Activated CD4-positive, alpha-beta T cell treated with anti-CD3 and anti-CD28 coated beads for 36 hours (primary cell): ENCODE data around the gene TLR9. TPM values are rescaled to one million over a fixed set of nuclear protein-coding genes. Genes with fewer than 3 reads are reported as not detected.

Experiments used
- ATAC-seq: fragments of 200-7000 bp; cut with Tn5 transposase; one replicate; pipeline ENCODE4 v1.10.0; 2021; ENCODE audit warnings: mild to moderate bottlenecking, moderate library complexity
- CTCF ChIA-PET: fragments of 350-600 bp; sonication (Branson Sonifier 250); formaldehyde crosslinking; loops from one replicate; lab custom pipeline; 2021; ENCODE audit warnings: antibody characterized with exemption; lab: Charles Lee
- POLR2A ChIA-PET: fragments of 350-600 bp; sonication (Branson Sonifier 250); formaldehyde crosslinking; loops from one replicate; lab custom pipeline; 2021; ENCODE audit warnings: antibody characterized with exemption, inconsistent platforms; lab: Charles Lee
- DNase-seq: peaks from one replicate; pipeline ENCODE4 v3.0.0-alpha.2; 2020
- H3K27ac Mint-ChIP-seq: one replicate; pipeline ENCODE4 v1.8.0; 2021; ENCODE audit warnings: mixed read lengths
- H3K27me3 Mint-ChIP-seq: one replicate; pipeline ENCODE4 v1.8.0; 2021; ENCODE audit warnings: mixed read lengths
- H3K36me3 Mint-ChIP-seq: one replicate; pipeline ENCODE4 v1.8.0; 2021; ENCODE audit warnings: low read depth, mixed read lengths
- H3K4me1 Mint-ChIP-seq: one replicate; pipeline ENCODE4 v1.8.0; 2021; ENCODE audit warnings: mixed read lengths
- H3K4me3 Mint-ChIP-seq: one replicate; pipeline ENCODE4 v1.8.0; 2021; ENCODE audit warnings: mild to moderate bottlenecking, moderate library complexity, mixed read lengths
- H3K9me3 Mint-ChIP-seq: one replicate; pipeline ENCODE4 v1.8.0; 2021; ENCODE audit warnings: low read depth, mixed read lengths
- intact Hi-C, 2 experiments: fragments of 100-400 bp; cut with DNase I in 1 of 2; cut with micrococcal nuclease in 1 of 2; formaldehyde crosslinking; loops; one replicate each; pipeline versions ENCODE4 v1.14.2 to v1.15.1; 2022 to 2024; cut with DNase I, micrococcal nuclease
- total RNA-seq, 2 experiments: library from RNA; stranded (reverse); gene quantifications; one replicate each; pipeline ENCODE4 v1.2.3, GENCODE V29; 2021

The TLR9 gene
- total RNA-seq, 2 experiments from 2014 or later = 0.59 to 0.74 TPM

GRCh38 chr3:52195823-52196331, 29.6 kb downstream of the TLR9 start:
- Mint-ChIP-seq H3K9me3 (no peaks in the 10 kb centered on the region), H3K27ac (peak overlapping the region; percentile 1), H3K36me3 (peaks cover 9% of the 10 kb centered on the region), H3K27me3 (no peaks in the 10 kb centered on the region), H3K4me1 (peaks cover 32% of the 10 kb centered on the region), H3K4me3 (no peak overlapping the region)
- intact Hi-C loops = loop anchor here in 1 of 2 experiments (2.0 kb wide), 1 partner anchor 41 kb away; the partner anchor contains the start of gene POC1A
- no peak for ATAC-seq
- ChIA-PET POLR2A (interaction anchor here (0.7 to 0.9 kb wide), 2 partner anchors 12 to 15 kb away, joined by 3 read pairs; no protein-coding TSS in a partner anchor), CTCF (interaction anchor here (0.7 kb wide), 1 partner anchor 24 kb away, joined by 3 read pairs; no protein-coding TSS in a partner anchor)
- DNase-seq = no peak

DNA sequence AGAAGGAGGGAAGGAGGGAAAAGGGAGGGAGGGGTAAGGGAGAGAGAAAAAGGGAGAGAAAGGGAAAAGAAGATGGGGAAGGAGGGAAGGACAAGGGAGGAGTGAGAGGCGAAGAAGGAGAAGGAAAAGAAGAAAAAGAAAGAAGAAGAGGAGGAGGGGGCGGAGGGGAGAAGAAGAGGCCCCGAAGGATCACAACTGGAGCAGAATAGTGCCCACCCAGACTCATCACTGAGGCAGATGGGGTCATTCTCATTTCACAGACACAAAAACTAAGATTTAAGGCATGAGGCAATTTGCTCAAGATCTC, 30.2 kb downstream of the TLR9 start:
- no peaks in the 10 kb centered on the region for H3K27me3 Mint-ChIP-seq
- peaks cover 28% of the 10 kb centered on the region for H3K4me1 Mint-ChIP-seq
- intact Hi-C loops = no loop called here
- no peak for ATAC-seq
- ChIA-PET POLR2A (interaction anchor here (0.7 kb wide), 1 partner anchor 16 kb away, joined by 3 read pairs; no protein-coding TSS in a partner anchor), CTCF (no interaction called here)
- no peak overlapping the region for H3K27ac Mint-ChIP-seq
- no peak for DNase-seq
- no peak overlapping the region for H3K4me3 Mint-ChIP-seq
- H3K9me3 Mint-ChIP-seq = no peaks in the 10 kb centered on the region
- H3K36me3 Mint-ChIP-seq = peaks cover 7% of the 10 kb centered on the region

DNA sequence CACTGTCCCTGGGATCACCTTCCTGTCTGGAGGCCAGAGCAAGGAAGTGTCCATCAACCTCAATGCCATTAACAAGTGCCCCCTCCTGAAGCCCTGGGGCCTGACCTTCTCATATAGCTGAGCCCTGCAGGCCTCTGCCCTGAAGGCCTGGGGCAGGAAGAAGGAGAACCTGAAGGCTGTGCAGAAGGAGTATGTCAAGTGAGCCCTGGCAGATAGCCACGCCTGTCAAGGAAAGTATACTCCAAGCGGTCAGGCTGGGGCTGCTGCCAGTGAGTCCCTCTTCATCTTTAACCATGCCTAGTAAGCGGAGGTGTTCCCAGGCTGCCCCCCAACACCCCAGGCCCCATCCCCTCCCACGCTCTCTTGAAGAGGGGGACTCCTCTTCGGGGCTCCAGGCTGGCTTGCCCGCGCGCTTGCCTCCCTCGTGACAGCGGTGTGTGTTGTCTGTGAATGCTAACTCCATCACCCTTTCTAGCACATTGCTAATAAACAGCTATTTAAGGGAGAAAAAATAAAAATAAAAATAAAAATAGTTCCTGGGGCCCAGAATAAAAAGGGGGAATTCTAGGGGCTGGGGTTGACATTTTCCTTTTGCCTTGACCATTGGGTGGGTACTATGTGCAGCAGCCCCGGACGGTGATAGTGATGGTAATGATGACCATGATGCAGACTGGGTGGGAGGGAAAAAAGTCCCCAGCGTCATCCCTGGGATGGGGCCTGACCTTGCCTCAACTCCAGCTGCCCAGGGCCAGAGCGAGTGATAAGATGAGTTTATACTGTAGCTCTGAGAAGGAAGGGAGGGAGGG, 30.8 kb downstream of the TLR9 start:
- DNase-seq (no peak), ATAC-seq (no peak)
- no peak overlapping the region for H3K27ac Mint-ChIP-seq
- intact Hi-C loops = no loop called here
- ChIA-PET CTCF (interaction anchor here (0.6 kb wide), 1 partner anchor 218 kb away, joined by 3 read pairs; no protein-coding TSS in a partner anchor), POLR2A (no interaction called here)
- H3K4me3 Mint-ChIP-seq = no peak overlapping the region
- peaks cover 25% of the 10 kb centered on the region for H3K4me1 Mint-ChIP-seq
- H3K36me3 Mint-ChIP-seq = peaks cover 5% of the 10 kb centered on the region
- H3K9me3 Mint-ChIP-seq = no peaks in the 10 kb centered on the region
- H3K27me3 Mint-ChIP-seq = no peaks in the 10 kb centered on the region

GRCh38 chr3:52193065-52193464, 32.4 kb downstream of the TLR9 start:
- H3K27me3 Mint-ChIP-seq = no peaks in the 10 kb centered on the region
- POLR2A ChIA-PET = no interaction called here
- intact Hi-C loops = no loop called here
- no peak overlapping the region for H3K4me3 Mint-ChIP-seq
- no peaks in the 10 kb centered on the region for H3K36me3 Mint-ChIP-seq
- H3K4me1 Mint-ChIP-seq = peaks cover 15% of the 10 kb centered on the region
- ATAC-seq = no peak
- H3K27ac Mint-ChIP-seq = no peak overlapping the region
- H3K9me3 Mint-ChIP-seq = no peaks in the 10 kb centered on the region
- no peak for DNase-seq
- CTCF ChIA-PET = interaction anchor here (0.9 kb wide), 1 partner anchor 10 kb away, joined by 3 read pairs; no protein-coding TSS in a partner anchor

DNA sequence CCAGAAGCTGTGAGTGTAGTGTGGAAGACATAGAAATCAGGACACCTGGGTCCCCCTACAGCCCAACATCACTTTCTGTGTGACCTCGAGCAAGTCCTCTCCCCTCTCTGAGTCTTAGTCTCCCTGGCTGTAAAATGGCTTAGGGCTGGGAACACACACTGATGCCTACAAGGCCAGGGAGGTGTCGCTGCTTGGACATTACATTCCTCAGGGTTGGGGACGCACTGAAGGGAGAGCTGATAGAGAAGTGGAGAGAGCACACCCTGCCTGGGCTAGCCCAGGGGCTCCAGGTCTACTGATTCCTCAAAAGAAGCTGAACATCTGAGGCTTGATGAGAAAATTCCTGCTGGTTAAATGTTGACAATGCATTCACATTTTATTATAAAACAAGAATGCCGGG, 33.8 kb downstream of the TLR9 start:
- ATAC-seq = no peak
- intact Hi-C loops = no loop called here
- CTCF ChIA-PET = interaction anchor here (1.2 kb wide), 1 partner anchor 17 kb away, joined by 4 read pairs; no protein-coding TSS in a partner anchor
- POLR2A ChIA-PET = no interaction called here
- Mint-ChIP-seq H3K9me3 (no peaks in the 10 kb centered on the region), H3K4me3 (no peak overlapping the region), H3K4me1 (peaks cover 6% of the 10 kb centered on the region), H3K27me3 (no peaks in the 10 kb centered on the region), H3K36me3 (no peaks in the 10 kb centered on the region), H3K27ac (no peak overlapping the region)
- DNase-seq = no peak

GRCh38 chr3:52190294-52191074, 35.0 kb downstream of the TLR9 start:
- intact Hi-C loops = no loop called here
- Mint-ChIP-seq H3K27ac (no peak overlapping the region), H3K9me3 (no peaks in the 10 kb centered on the region), H3K36me3 (no peaks in the 10 kb centered on the region), H3K27me3 (no peaks in the 10 kb centered on the region), H3K4me3 (no peak overlapping the region), H3K4me1 (no peaks in the 10 kb centered on the region)
- POLR2A ChIA-PET = no interaction called here
- CTCF ChIA-PET = interaction anchor here (1.1 kb wide), 1 partner anchor 12 kb away, joined by 3 read pairs; no protein-coding TSS in a partner anchor
- DNase-seq = no peak
- no peak for ATAC-seq

DNA sequence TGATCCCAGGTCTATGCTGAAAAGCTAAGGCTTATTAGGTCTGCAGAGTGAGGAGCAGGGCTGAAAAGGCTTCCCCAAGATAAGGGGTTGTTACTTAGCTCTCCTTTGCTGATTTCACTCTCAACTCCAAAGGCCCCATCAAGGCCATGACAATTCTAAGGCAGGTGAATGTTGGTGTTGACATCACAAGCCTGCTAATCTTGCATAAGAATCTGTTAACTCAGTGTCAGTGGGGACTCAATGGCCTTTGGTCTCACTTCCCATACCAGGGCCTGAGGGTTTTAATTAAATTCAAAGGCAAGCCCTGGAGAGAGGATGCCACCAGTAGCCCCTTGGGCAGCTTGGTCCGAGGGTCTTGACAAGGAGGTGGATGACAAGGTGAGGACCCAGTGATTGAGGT, 36.9 kb downstream of the TLR9 start:
- ATAC-seq (no peak), DNase-seq (no peak)
- ChIA-PET POLR2A (no interaction called here), CTCF (interaction anchor here (1.2 to 1.9 kb wide), 2 partner anchors 8 to 65 kb away, joined by 3 to 6 read pairs; no protein-coding TSS in a partner anchor)
- intact Hi-C loops = no loop called here
- no peaks in the 10 kb centered on the region for H3K36me3 Mint-ChIP-seq
- no peaks in the 10 kb centered on the region for H3K27me3 Mint-ChIP-seq
- no peaks in the 10 kb centered on the region for H3K4me1 Mint-ChIP-seq
- H3K9me3 Mint-ChIP-seq = no peaks in the 10 kb centered on the region
- no peak overlapping the region for H3K27ac Mint-ChIP-seq
- H3K4me3 Mint-ChIP-seq = no peak overlapping the region

GRCh38 chr3:52186729-52187128, 38.7 kb downstream of the TLR9 start:
- CTCF ChIA-PET = interaction anchor here (0.8 kb wide), 1 partner anchor 1039 kb away, joined by 4 read pairs; no protein-coding TSS in a partner anchor

DNA sequence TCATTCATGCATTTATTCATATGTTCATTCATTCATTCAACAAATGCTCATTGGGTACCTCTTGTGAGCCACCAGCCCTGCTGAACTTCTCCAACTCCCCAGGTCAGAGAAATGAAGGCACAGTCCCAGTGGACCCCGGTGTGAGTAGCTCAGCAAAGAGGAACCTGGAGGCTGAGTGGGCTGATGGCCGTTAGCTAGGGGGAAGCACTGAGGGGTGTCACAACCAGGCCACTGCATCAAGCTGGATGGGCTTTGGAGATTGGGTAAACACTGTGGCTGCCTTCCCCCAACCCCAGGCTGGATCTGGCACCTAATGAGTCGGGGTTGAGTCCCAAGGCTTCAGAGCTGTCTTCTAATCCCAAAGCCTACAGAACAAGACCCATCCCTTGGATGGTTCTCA, 39.6 kb downstream of the TLR9 start:
- intact Hi-C loops = no loop called here
- Mint-ChIP-seq H3K27ac (no peak overlapping the region), H3K27me3 (no peaks in the 10 kb centered on the region), H3K36me3 (no peaks in the 10 kb centered on the region), H3K9me3 (no peaks in the 10 kb centered on the region), H3K4me3 (no peak overlapping the region), H3K4me1 (no peaks in the 10 kb centered on the region)
- POLR2A ChIA-PET = no interaction called here
- no peak for ATAC-seq
- DNase-seq = no peak
- CTCF ChIA-PET = interaction anchor here (1.2 kb wide), 1 partner anchor 153 kb away, joined by 3 read pairs; no protein-coding TSS in a partner anchor

More at GRCh38 chr3:52186729-52187128, 38.7 kb downstream of the TLR9 start:
- intact Hi-C loops = no loop called here
- ATAC-seq (no peak), DNase-seq (no peak)
- Mint-ChIP-seq H3K9me3 (no peaks in the 10 kb centered on the region), H3K4me1 (no peaks in the 10 kb centered on the region), H3K36me3 (no peaks in the 10 kb centered on the region), H3K27ac (no peak overlapping the region), H3K4me3 (no peak overlapping the region), H3K27me3 (no peaks in the 10 kb centered on the region)
- POLR2A ChIA-PET = no interaction called here

- ATAC-seq (no peak), DNase-seq (no peak)
- intact Hi-C loops = no loop called here
- no peaks in the 10 kb centered on the region for H3K9me3 Mint-ChIP-seq
- H3K4me1 Mint-ChIP-seq = no peaks in the 10 kb centered on the region
- H3K4me3 Mint-ChIP-seq = no peak overlapping the region
- POLR2A ChIA-PET = no interaction called here
- CTCF ChIA-PET = interaction anchor here (1.2 kb wide), 1 partner anchor 154 kb away, joined by 3 read pairs; no protein-coding TSS in a partner anchor
- H3K36me3 Mint-ChIP-seq = no peaks in the 10 kb centered on the region
- H3K27ac Mint-ChIP-seq = no peak overlapping the region
- no peaks in the 10 kb centered on the region for H3K27me3 Mint-ChIP-seq
These were observed 40.1 kb downstream of the TLR9 start for GRCh38 chr3:52185311-52185710.

GRCh38 chr3:52184690-52185089, 40.8 kb downstream of the TLR9 start:
- intact Hi-C loops = no loop called here
- H3K9me3 Mint-ChIP-seq = no peaks in the 10 kb centered on the region
- ATAC-seq = no peak
- no peak overlapping the region for H3K27ac Mint-ChIP-seq
- no peaks in the 10 kb centered on the region for H3K4me1 Mint-ChIP-seq
- ChIA-PET CTCF (no interaction called here), POLR2A (no interaction called here)
- DNase-seq = no peak
- no peak overlapping the region for H3K4me3 Mint-ChIP-seq
- no peaks in the 10 kb centered on the region for H3K27me3 Mint-ChIP-seq
- no peaks in the 10 kb centered on the region for H3K36me3 Mint-ChIP-seq
